Lower lobe of right lung (tissue), 2 donors: Measurements from ENCODE around the gene IL17D. TPM values are rescaled to one million over a fixed set of nuclear protein-coding genes. Genes with fewer than 3 reads are reported as not detected.

ENCODE experiments used
- ATAC-seq, 2 donors: fragments of 200-7000 bp; cut with Tn5 transposase; one replicate each; pipeline ENCODE4 v1.9.1; 2020 to 2022; ENCODE audit warnings: mild to moderate bottlenecking in 2 of 2, moderate library complexity in 2 of 2
- DNase-seq: peaks from one replicate; pipeline ENCODE4 v3.0.0-alpha.2; 2020
- H3K27ac ChIP-seq: fragments of 200-600 bp; one replicate; pipeline ENCODE4 v1.8.0; 2022
- H3K27me3 ChIP-seq: fragments of 200-600 bp; one replicate; pipeline ENCODE4 v1.8.0; 2022; ENCODE audit warnings: low read depth
- H3K36me3 ChIP-seq: fragments of 200-600 bp; one replicate; pipeline ENCODE4 v1.8.0; 2022; ENCODE audit warnings: mild to moderate bottlenecking
- H3K4me1 ChIP-seq: fragments of 200-600 bp; one replicate; pipeline ENCODE4 v1.8.0; 2022
- H3K4me3 ChIP-seq: fragments of 200-600 bp; one replicate; pipeline ENCODE4 v1.8.0; 2022; ENCODE audit warnings: mild to moderate bottlenecking
- H3K9me3 ChIP-seq: fragments of 200-600 bp; one replicate; pipeline ENCODE4 v1.8.0; 2022
- intact Hi-C: fragments of 100-400 bp; cut with DNase I; formaldehyde crosslinking; loops from one replicate; pipeline ENCODE4 v1.11.0; 2022
- total RNA-seq: library from RNA; stranded (reverse); fragmentation: NEBNext Ultra II Directional; extraction: Animal tissue kit (Norgen Biotek cat#: 25700); gene quantifications from one replicate; pipeline ENCODE4 v1.2.1, GENCODE V29; 2021
- TF ChIP-seq, protein P1 (sequence below): fragments of 200-600 bp; IDR thresholded peaks from one replicate; pipeline ENCODE4 v1.8.0; 2022; ENCODE audit warnings: antibody characterized with exemption, mild to moderate bottlenecking
- donor health status: DM: no; HTN: yes; CAD: no; lungs with severe emphysema.

Gene IL17D
- total RNA-seq, 1 donor from 2014 or later: 1.5 TPM

GRCh38 chr13:20769834-20770233 is 66.3 kb downstream of the IL17D start:
- no peak overlapping the region for H3K27ac ChIP-seq
- no peak overlapping the region for H3K4me3 ChIP-seq
- H3K9me3 ChIP-seq: peaks cover 12% of the 10 kb centered on the region
- no peak for ATAC-seq
- H3K4me1 ChIP-seq: peaks cover 9% of the 10 kb centered on the region
- H3K36me3 ChIP-seq: no peaks in the 10 kb centered on the region
- DNase-seq: no peak
- intact Hi-C loops: no loop called here
- TF ChIP-seq, protein P1, sequence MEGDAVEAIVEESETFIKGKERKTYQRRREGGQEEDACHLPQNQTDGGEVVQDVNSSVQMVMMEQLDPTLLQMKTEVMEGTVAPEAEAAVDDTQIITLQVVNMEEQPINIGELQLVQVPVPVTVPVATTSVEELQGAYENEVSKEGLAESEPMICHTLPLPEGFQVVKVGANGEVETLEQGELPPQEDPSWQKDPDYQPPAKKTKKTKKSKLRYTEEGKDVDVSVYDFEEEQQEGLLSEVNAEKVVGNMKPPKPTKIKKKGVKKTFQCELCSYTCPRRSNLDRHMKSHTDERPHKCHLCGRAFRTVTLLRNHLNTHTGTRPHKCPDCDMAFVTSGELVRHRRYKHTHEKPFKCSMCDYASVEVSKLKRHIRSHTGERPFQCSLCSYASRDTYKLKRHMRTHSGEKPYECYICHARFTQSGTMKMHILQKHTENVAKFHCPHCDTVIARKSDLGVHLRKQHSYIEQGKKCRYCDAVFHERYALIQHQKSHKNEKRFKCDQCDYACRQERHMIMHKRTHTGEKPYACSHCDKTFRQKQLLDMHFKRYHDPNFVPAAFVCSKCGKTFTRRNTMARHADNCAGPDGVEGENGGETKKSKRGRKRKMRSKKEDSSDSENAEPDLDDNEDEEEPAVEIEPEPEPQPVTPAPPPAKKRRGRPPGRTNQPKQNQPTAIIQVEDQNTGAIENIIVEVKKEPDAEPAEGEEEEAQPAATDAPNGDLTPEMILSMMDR: no peak
- no peaks in the 10 kb centered on the region for H3K27me3 ChIP-seq

Other genes starting within 250 kb of the IL17D start
- 24.9 TPM for gene CRYL1, start 177.8 kb upstream of the IL17D start, total RNA-seq
- gene IFT88, start 136.5 kb upstream of the IL17D start, total RNA-seq: 15.3 TPM
- gene EEF1AKMT1, start 70.3 kb downstream of the IL17D start, total RNA-seq: 8.7 TPM
- gene XPO4, start 199.0 kb downstream of the IL17D start, total RNA-seq: 17.1 TPM